GM21528 (cell line): ENCODE results near the gene SLC30A3.
"Not testable (repeated sequence)": the region's sequence is repeated elsewhere in the genome, so short reads cannot be mapped to it uniquely, and the experiment has no call there.

Experiments used
- ATAC-seq: cut with Tn5 transposase; IDR thresholded peaks from one replicate; pipeline ENCODE4 v1.9.1; 2021; ENCODE audit warnings: mild to moderate bottlenecking, moderate library complexity; ENCODE audit not compliant: unreplicated experiment, low FRiP score

The SLC30A3 gene

GRCh38 chr2:27288610-27289009, 25.8 kb upstream of the SLC30A3 start:
- no peak for ATAC-seq

GRCh38 chr2:27285481-27285880, 22.6 kb upstream of the SLC30A3 start:
- no peak for ATAC-seq

GRCh38 chr2:27284996-27285395, 22.1 kb upstream of the SLC30A3 start:
- no peak for ATAC-seq

DNA sequence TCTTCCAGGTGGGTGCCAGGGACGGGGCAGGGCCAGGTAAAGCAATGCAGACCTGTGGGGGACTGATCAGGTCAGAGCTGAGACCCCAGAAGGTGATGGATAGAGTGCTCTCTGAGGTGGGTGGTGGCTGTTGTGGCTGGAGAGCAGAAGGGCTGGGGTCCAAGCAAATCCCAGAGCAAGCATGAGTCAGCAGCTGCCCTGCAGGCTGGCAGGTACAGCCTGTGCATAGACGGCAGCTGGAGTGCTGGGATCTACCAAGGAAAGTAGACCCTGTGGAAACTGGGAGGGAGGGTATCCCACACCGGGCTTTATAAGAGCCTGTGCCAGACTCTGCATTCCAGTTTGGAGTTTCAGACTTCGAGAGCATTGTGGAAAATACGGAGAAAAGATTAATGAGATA, 20.0 kb upstream of the SLC30A3 start:
- ATAC-seq: no peak

DNA sequence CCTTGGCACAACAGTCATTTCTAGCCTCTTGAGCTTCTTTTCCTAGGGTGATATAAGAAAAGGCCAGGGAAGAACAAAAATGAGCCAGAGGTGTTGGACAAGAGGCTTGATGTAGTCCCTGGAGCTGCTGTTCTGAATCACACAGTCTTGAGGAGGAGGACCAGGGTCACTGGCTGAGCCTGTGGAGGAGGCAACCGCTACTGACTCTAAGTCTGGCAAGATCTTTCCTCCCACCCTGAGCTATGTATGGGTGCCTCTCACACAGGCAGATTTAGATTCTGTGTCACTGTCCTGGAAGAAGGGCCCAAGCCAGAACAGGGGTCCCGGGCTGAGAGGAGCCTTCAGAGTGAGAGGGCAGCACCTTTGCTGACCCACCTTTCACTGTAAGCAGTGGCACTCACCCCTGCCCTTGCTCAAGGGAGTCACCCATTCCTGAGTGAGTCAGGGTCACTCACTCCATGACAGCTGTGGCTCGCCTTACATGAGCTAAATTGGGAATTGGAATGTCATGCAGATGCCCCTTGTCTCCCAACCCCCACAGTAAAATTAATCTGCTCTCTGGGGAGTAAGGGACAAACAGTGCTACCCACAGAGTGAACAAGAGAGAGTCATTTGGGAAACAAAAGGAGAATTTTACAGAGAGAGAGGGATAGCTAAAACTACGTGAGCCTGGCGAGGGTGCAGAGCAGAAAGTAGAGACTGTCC, 19.2 kb upstream of the SLC30A3 start, which contains the start of gene TRIM54:
TSS of gene TRIM54 (plus strand) at position 575 of the 705 bp plus-strand sequence. CDS start 303 bp downstream, outside the sequence.
- no peak for ATAC-seq

DNA sequence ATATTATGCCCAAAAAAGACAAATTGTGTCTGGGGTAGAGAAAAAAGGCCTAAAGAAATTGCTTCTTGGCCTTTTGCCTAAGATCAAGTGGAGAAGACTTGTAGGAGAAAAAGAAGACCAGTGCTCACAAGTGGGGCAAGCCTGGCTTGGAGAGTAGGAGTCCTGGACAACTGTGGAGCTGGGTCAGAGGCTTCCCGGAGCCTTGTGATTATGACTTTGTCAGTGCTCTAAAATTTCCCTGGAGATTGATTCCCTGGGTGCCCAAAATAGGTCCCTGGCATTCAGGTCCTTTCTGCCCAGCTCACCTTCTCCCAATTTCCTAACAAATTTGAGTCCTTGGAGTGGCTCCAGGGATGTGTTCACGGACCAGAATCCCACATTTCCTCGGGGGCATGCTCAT, 18.6 kb upstream of the SLC30A3 start:
- no peak for ATAC-seq

DNA sequence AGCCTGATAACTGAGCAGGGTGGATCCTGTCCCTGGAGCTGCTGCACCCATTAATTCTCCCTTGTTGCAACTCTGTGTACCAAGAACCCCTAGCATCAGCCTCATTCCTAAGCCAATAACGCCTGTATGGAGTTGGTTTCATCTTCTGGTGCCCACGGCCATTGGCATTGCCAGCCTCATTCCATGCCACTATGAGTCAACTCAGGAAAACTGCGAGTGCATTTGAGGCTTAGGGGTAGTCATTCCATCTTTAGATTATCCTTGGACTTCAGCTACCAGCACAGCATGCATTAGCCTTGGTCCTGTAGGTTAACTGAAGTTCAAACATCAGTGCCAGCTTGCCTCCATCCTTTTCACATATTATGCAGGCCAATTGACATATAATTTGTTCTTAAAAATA, 18.0 kb upstream of the SLC30A3 start:
- ATAC-seq: no peak

DNA sequence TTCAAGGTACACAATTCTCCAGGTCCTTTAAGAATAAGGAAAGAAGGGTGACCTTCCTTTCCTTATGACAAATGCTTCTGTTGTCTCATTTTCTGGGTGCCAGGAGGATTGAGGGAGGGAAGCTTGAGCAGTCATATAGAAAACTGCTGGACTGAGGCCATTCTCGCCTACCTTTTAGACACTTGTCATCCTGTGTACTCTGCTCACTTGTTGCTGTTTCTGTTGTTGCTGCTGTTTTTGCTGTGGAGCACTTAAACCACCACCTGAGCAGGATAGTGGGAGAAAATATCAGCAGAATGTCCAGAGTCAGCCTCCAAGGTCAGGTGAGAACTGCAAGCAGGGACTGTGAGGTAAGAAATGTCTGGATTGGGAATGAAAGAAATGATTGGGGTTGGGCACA, 15.2 kb upstream of the SLC30A3 start:
- ATAC-seq: no peak

GRCh38 chr2:27275211-27276150, 12.6 kb upstream of the SLC30A3 start, which contains the start of gene DNAJC5G:
Gene DNAJC5G, plus strand, starts transcription at chr2:27275433. Its CDS starts 1,296 bp downstream, at chr2:27276729.
- no peak for ATAC-seq

DNA sequence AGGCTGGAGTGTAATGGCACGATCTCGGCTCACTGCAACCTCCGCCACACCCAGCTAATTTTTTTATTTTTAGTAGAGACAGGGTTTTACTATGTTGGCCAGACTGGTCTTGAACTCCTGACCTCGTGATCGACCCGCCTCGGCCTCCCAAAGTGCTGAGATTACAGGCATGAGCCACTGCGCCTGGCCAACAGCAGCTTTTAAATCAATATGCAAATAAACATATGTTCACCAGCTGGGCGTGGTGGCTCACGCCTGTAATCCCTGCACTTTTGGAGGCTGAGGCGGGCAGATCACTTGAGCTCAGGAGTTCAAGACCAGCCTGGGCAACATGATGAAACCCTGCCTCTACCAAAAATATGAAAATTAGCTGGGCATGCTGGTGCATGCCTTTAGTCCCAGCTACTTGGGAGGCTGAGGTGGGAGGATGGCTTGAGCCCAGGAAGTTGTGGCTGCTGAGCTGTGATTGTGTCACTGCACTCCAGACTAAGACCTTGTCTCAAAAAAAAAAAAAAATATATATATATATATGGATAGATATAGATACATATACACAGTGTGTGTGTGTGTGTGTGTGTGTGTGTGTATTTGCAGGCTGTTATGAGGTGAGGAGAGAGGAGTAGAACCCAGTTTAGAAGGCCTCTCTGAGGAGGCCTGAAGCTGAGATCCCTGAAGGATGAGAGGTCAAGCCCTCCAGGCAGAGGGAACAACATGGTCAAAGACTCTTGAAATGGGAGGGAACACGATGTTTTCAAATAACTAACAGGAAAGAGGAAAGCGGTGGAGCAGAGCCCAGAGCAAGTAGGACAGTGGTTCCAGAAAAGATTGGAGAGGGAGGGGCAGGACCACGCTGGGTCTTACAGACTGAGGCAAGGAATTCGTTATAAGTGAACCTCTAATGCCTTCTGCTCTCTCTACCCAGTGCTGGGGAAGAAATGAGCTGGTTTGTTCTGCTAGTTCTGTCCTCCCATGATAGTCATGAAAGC, 10.0 kb upstream of the SLC30A3 start:
- ATAC-seq: not testable (repeated sequence)

DNA sequence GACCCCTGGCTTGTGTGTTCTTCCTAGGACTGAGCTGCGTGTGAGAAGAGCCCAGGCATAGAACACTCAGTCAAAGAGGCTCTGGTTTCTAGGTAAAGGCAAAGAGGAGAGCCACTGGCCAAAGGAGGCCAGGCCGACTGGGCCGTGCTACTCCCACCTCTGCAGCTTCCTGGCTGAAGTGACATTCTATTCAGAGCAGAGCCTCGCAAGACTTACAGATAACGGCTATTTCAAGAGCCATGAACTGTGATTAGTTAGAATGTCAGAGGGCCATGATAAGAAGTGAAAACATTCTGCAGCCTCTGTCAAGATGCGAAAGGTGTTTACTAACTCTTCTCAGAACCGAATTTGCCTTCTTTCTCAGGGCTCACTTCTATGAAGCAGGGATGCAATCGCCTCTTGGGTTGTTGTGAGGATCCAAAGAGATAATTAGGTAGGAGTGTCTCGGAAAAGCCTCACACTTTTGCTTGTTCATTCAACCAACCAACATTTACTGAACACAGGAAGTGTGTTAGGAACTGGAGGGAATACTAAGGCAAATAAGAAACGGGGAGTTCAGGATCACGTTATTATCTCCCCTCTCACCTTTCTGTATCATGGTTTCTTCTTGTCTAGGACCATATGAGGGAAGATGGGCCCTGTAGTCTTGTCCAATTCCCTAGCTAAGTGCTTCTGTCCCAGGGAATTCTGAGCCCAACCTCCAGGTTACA, 8.9 kb upstream of the SLC30A3 start:
- ATAC-seq: no peak

- ATAC-seq: no peak
These were observed 7.8 kb upstream of the SLC30A3 start for GRCh38 chr2:27270670-27271069.

GRCh38 chr2:27270131-27270530, 7.3 kb upstream of the SLC30A3 start:
- ATAC-seq: no peak

DNA sequence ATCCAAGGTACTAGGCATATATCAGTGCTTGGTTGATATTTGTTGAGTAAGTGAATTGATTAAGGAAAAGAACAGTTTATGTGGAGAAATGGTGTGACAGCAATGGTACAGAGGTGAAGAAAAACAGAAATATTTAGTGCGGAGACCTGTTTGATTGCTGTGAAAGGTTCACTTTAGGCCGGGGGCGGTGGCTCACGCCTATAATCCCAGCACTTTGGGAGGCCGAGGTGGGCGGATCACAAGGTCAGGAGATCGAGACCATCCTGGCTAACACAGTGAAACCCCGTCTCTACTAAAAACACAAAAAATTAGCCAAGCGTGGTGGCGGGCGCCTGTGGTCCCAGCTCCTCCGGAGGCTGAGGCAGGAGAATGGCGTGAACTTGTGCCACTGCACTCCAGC, 5.4 kb upstream of the SLC30A3 start:
- not testable (repeated sequence) for ATAC-seq

- ATAC-seq: no peak
These were observed 2.7 kb upstream of the SLC30A3 start for GRCh38 chr2:27265536-27265870.

- ATAC-seq: no peak
These were observed 2.1 kb upstream of the SLC30A3 start for GRCh38 chr2:27264753-27265535.

- ATAC-seq: no peak
These were observed 1.5 kb upstream of the SLC30A3 start for GRCh38 chr2:27264253-27264752.

DNA sequence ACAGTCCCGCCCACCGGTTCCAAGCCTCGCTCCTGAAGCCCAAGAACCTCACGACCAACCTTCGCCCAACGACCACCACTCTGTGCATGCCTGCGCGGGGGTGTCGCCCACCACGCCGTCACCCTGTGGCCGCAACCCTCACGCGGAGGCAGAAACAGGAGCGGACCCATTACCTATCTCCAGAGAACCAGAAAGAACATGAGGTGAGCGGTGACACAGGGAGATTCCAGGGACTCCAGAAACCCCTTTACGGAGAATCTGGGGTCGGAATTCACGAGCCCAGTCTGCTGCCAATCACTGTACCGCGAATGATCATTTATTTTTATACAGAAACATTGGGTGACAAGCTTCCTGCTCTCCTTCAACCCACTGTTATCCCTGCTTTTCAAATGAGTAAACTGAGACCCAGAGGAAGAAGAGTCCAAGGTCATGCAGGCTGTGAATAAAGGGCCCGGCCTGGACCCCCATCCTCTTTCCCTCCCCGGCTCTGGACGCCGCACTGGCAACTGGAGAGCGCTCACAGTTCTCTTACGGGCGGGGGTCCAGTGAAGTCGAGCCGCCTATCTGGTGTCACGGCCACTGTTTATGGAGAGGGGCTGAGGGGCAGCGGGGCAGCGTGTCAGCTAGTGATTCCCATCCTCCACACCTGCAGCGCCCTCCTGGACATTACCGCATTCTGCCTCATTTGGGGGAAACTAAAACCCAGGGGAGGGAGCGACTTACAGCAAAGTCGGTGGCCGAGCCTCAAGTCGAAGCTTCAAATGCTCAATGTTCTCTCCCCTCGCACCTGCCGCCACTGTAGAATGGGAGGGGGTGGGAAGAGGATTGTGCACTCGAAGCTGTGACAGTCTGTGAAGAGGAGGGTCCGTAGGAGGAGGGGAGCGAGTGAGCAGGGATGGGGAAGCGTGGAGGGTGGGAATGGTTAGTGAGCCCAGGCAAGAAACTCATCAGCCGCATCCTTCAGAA, 723 bp upstream of the SLC30A3 start:
- no peak for ATAC-seq
